DND-41 (cell line): ENCODE measurements around the gene SLC35E2B.

Experiments
- ATAC-seq: fragments of 200-7000 bp; cut with Tn5 transposase; 3 replicates; pipeline ENCODE4 v1.9.1; 2021; ENCODE audit warnings: low read depth; ENCODE audit not compliant: insufficient read depth
- DNase-seq: peaks from one replicate; pipeline ENCODE4 v3.0.0-alpha.2; 2020
- H2AFZ ChIP-seq: 2 replicates; pipeline ENCODE4 v1.6.0; 2012; ENCODE audit warnings: low read depth, low read length
- H3K27ac ChIP-seq: 2 replicates; pipeline ENCODE4 v1.5.1; 2012; ENCODE audit warnings: low read length, inconsistent platforms
- H3K27me3 ChIP-seq: fragments of 200-600 bp; sonication (generic); 2 replicates; pipeline ENCODE4 v1.6.0; 2012; ENCODE audit warnings: low read length, mild to moderate bottlenecking, inconsistent platforms; ENCODE audit not compliant: insufficient read depth, poor library complexity
- H3K36me3 ChIP-seq: 2 replicates; pipeline ENCODE4 v1.5.1; 2012; ENCODE audit warnings: low read length, inconsistent platforms; ENCODE audit not compliant: insufficient read depth
- H3K4me1 ChIP-seq: 2 replicates; pipeline ENCODE4 v1.5.1; 2012; ENCODE audit warnings: mild to moderate bottlenecking, low read length; ENCODE audit not compliant: insufficient read depth
- H3K4me2 ChIP-seq: 2 replicates; pipeline ENCODE4 v1.6.0; 2012; ENCODE audit warnings: mild to moderate bottlenecking, moderate library complexity, low read length, inconsistent platforms; ENCODE audit not compliant: insufficient read depth
- H3K4me3 ChIP-seq, 2 experiments: fragments of 200-600 bp in 1 of 2; shearing (Covaris generic) in 1 of 2; 2 replicates each; pipeline ENCODE4 v1.5.1; 2012 to 2016; ENCODE audit warnings: inconsistent platforms in 2 of 2, low read length in 2 of 2, mild to moderate bottlenecking in 2 of 2, low read depth in 1 of 2, moderate library complexity in 1 of 2
- H3K79me2 ChIP-seq: 2 replicates; pipeline ENCODE4 v1.6.0; 2012; ENCODE audit warnings: low read length, inconsistent platforms; ENCODE audit not compliant: insufficient read depth
- H3K9ac ChIP-seq: 2 replicates; pipeline ENCODE4 v1.6.0; 2012; ENCODE audit warnings: low read depth, mild to moderate bottlenecking, inconsistent platforms, low read length, moderate library complexity
- H3K9me3 ChIP-seq: 2 replicates; pipeline ENCODE4 v1.5.1; 2012; ENCODE audit warnings: low read length, moderate library complexity, mild to moderate bottlenecking, inconsistent platforms; ENCODE audit not compliant: insufficient read depth, severe bottlenecking
- H4K20me1 ChIP-seq: 2 replicates; pipeline ENCODE4 v1.6.0; 2012; ENCODE audit warnings: low read length; ENCODE audit not compliant: insufficient read depth
- CTCF ChIP-seq: IDR thresholded peaks from 2 replicates; pipeline ENCODE4 v1.5.1; 2012; ENCODE audit warnings: borderline replicate concordance, low read length, moderate library complexity, mild to moderate bottlenecking; ENCODE audit not compliant: poor library complexity, severe bottlenecking; ENCODE audit errors: extremely low read depth
- EZH2 ChIP-seq: IDR thresholded peaks from 3 replicates; pipeline ENCODE4 v1.6.1; 2012; ENCODE audit warnings: borderline replicate concordance, low read depth, mild to moderate bottlenecking, moderate library complexity, low read length, inconsistent platforms; ENCODE audit not compliant: severe bottlenecking

Gene SLC35E2B

GRCh38 chr1:1629430-1630190 lies 63.0 kb downstream of the SLC35E2B start:
- Histone ChIP-seq H3K36me3 (no peaks in the 10 kb centered on the region), H4K20me1 (no peaks in the 10 kb centered on the region; the same call in 1 of the 2 replicates), H2AFZ (no peak overlapping the region; the same call in 1 of the 2 replicates), H3K79me2 (no peaks in the 10 kb centered on the region), H3K4me2 (peak overlapping the region; percentile 79), H3K9ac (no peak overlapping the region), H3K27ac (peak overlapping the region; percentile 49; the same call in 1 of the 2 replicates), H3K4me3 (peak overlapping the region in 1 of 2 experiments; percentile 41; a peak in 2 of 4 replicates), H3K27me3 (no peaks in the 10 kb centered on the region), H3K4me1 (peaks cover 15% of the 10 kb centered on the region), H3K9me3 (no peaks in the 10 kb centered on the region)
- peak; percentile 70 for DNase-seq
- ATAC-seq: peak; percentile 39
- TF ChIP-seq CTCF (no peak), EZH2 (no peak)

- Histone ChIP-seq H4K20me1 (no peaks in the 10 kb centered on the region; the same call in 1 of the 2 replicates), H3K4me3 (no peak overlapping the region), H3K27me3 (no peaks in the 10 kb centered on the region), H3K9ac (no peak overlapping the region), H3K36me3 (no peaks in the 10 kb centered on the region), H3K9me3 (no peaks in the 10 kb centered on the region), H3K4me2 (no peak overlapping the region), H3K79me2 (no peaks in the 10 kb centered on the region), H2AFZ (no peak overlapping the region), H3K4me1 (peaks cover 15% of the 10 kb centered on the region), H3K27ac (no peak overlapping the region)
- ATAC-seq (no peak), DNase-seq (no peak)
- TF ChIP-seq CTCF (no peak), EZH2 (no peak)
Measured at GRCh38 chr1:1628754-1629429, 63.7 kb downstream of the SLC35E2B start.

GRCh38 chr1:1627829-1628753 lies 64.5 kb downstream of the SLC35E2B start:
- Histone ChIP-seq H2AFZ (no peak overlapping the region), H3K27me3 (no peaks in the 10 kb centered on the region), H3K9me3 (no peaks in the 10 kb centered on the region), H3K27ac (no peak overlapping the region), H3K9ac (no peak overlapping the region), H4K20me1 (no peaks in the 10 kb centered on the region; the same call in 1 of the 2 replicates), H3K4me2 (no peak overlapping the region), H3K4me3 (no peak overlapping the region), H3K4me1 (peaks cover 15% of the 10 kb centered on the region), H3K79me2 (no peaks in the 10 kb centered on the region), H3K36me3 (no peaks in the 10 kb centered on the region)
- no peak for ATAC-seq
- TF ChIP-seq CTCF (no peak), EZH2 (no peak)
- no peak for DNase-seq
